ENCODE results near the gene UBB. TPM values are rescaled to one million over a fixed set of nuclear protein-coding genes. Genes with fewer than 3 reads are reported as not detected.

Gene UBB
- total RNA-seq, 4 donors from 2014 or later, result 679 to 1,195 (median 826) TPM

DNA sequence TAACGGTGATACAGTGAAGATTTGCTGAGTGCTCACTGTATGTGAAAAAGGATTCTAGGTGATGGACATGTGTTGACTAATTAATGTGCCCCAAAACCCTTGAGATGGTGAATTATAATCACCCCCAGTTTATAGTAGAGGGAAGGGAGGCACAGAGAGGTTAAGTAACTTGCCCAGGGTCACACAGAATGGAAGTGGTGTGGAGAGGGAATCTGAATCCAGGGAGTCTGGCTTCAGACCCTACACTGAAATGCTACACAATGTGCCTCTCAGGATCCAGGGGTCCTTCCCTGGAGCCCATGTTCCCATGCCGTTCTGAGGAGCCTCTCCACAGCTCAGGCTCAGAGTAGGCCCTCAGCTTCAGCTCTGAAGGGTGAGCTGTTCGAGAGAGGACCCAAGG lies 46.1 kb downstream of the UBB start:
- ATAC-seq (ENCODE audit: low FRiP score), result no peak
- no peak for DNase-seq (ENCODE audit: low spot score)

DNA sequence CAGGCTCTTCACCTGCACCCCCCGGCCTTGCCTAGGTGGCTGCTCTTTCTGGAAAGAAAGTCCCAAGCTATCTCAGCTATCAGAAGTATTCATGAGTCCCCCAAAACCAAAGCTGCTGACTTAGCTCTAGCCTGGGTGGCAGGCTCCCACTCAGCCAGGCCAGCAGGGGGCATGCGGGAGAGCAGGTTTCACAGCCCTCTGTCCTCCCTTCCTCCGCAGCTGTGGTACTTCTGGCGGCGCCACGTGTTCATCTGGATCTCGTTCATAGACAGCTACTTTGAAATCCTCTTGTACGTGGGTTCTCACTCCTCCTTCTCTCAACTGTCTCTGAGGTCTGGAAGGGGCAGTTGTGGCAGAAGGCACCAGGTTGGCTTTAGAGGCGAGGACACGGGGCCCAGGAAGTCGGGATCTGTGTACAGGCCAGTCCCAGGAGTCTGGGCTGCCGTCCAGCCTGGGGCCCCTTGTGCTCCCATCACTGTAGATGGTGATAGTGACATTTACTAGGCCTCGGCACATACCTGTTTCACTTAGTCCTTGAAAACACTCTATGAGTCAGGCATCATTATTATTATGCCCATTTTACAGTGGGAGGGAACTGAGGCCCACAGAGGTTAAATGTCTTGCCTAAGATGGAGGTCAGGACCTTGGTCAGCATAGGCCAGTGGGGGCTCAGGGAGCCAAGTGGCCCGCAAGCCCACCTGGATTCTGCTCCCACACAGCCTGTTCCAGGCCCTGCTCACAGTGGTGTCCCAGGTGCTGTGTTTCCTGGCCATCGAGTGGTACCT lies 47.4 kb downstream of the UBB start:
- TF ChIP-seq CTCF (IDR thresholded peaks at IDR 0.05), result no peak
- ATAC-seq (ENCODE audit: low FRiP score) (peak; percentile 33), DNase-seq (ENCODE audit: low spot score) (no peak)

More for the DNA sequence above, 46.1 kb downstream of the UBB start:
- TF ChIP-seq CTCF (IDR thresholded peaks at IDR 0.05), result no peak

- DNase-seq (ENCODE audit: low spot score), result no peak
- no peak for TF ChIP-seq CTCF (IDR thresholded peaks at IDR 0.05)
- ATAC-seq (ENCODE audit: low FRiP score), result no peak
Observed at GRCh38 chr17:16429083-16429482, 48.2 kb downstream of the UBB start.

- ATAC-seq (ENCODE audit: low FRiP score) (no peak), DNase-seq (ENCODE audit: low spot score) (no peak)
- no peak for TF ChIP-seq CTCF (IDR thresholded peaks at IDR 0.05)
Observed at GRCh38 chr17:16430650-16431049, 49.8 kb downstream of the UBB start.

DNA sequence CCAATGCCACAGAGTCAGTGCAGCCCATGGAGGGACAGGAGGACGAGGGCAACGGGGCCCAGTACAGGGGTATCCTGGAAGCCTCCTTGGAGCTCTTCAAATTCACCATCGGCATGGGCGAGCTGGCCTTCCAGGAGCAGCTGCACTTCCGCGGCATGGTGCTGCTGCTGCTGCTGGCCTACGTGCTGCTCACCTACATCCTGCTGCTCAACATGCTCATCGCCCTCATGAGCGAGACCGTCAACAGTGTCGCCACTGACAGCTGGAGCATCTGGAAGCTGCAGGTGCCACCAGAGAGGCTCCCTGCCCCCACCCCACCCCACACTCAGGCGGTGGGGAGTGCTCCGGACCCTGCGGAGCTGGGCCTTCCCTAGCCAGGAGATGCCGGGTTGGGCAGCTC lies 51.1 kb downstream of the UBB start:
- ATAC-seq (ENCODE audit: low FRiP score) (no peak), DNase-seq (ENCODE audit: low spot score) (no peak)
- no peak for TF ChIP-seq CTCF (IDR thresholded peaks at IDR 0.05)

Other genes with a start within 250 kb of the UBB start
- gene NCOR1, start 165.6 kb upstream of the UBB start, total RNA-seq, result 100 to 1,000 TPM; 120 to 163 (median 134) TPM
- gene PIGL, start 163.9 kb upstream of the UBB start, total RNA-seq, result 10 to 100 TPM; 44.8 to 62.4 (median 52.5) TPM
- gene CENPV, start 27.6 kb upstream of the UBB start, total RNA-seq, result 10 to 100 TPM; 16.1 to 29.1 (median 23.5) TPM
- gene TRPV2, start 34.5 kb downstream of the UBB start, total RNA-seq, result 10 to 100 TPM; 12.1 to 47.6 (median 28.9) TPM
- 1 to 10 TPM in 3 of 4 donors, under 1 TPM in 1; 0.74 to 3.5 (median 2.1) TPM for gene LRRC75A, start 111.1 kb downstream of the UBB start, total RNA-seq
- 1 to 10 TPM; 1.9 to 6.8 (median 2.3) TPM for gene ZNF287, start 188.1 kb downstream of the UBB start, total RNA-seq